Fibroblast of lung (primary cell): ENCODE measurements around the gene ATG13.

Experiments used
- EZH2 ChIP-seq: IDR thresholded peaks from 2 replicates; pipeline ENCODE4 v1.5.1; 2012; ENCODE audit warnings: low read length, control low read depth, mild to moderate bottlenecking; ENCODE audit errors: missing control alignments
- TF ChIP-seq, protein P1 (sequence below), 2 donors: IDR thresholded peaks in 1 of 2; conservative IDR thresholded peaks in 1 of 2; 1 replicate in 1 of 2; 2 replicates in 1 of 2; pipeline ENCODE4 v1.5.1; 2011 to 2012; ENCODE audit warnings: low read length in 2 of 2, control low read depth in 1 of 2, inconsistent platforms in 1 of 2, low read depth in 1 of 2, mild to moderate bottlenecking in 1 of 2

DNA sequence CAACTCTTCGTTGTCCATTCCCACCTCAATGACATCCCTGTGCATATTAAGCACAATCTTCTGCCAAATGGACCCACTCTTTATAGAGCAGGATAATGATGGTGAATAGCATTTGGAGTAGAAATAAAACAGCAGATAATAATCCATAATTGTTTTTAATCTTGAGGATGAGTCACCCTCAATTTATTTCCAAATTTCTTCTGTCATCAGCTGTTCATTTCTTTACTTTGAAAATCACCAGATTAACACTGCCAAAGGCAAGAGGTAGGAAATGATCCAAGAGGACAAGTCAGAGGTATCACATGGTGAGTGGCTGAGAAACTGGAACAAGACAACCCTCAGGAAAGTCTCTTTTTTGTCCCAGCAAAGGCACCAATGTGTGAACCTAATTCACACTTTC is 16.2 kb upstream of the ATG13 start:
- TF ChIP-seq, protein P1, sequence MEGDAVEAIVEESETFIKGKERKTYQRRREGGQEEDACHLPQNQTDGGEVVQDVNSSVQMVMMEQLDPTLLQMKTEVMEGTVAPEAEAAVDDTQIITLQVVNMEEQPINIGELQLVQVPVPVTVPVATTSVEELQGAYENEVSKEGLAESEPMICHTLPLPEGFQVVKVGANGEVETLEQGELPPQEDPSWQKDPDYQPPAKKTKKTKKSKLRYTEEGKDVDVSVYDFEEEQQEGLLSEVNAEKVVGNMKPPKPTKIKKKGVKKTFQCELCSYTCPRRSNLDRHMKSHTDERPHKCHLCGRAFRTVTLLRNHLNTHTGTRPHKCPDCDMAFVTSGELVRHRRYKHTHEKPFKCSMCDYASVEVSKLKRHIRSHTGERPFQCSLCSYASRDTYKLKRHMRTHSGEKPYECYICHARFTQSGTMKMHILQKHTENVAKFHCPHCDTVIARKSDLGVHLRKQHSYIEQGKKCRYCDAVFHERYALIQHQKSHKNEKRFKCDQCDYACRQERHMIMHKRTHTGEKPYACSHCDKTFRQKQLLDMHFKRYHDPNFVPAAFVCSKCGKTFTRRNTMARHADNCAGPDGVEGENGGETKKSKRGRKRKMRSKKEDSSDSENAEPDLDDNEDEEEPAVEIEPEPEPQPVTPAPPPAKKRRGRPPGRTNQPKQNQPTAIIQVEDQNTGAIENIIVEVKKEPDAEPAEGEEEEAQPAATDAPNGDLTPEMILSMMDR (conservative IDR thresholded peaks at IDR 0.05 in 1 of 2, IDR thresholded peaks at IDR 0.05 in 1 of 2; ENCODE audit: low read depth in 1 of 2, low read length in 2 of 2) = no peak
- no peak for TF ChIP-seq EZH2
